Testis (tissue), 2 donors: ENCODE results near the gene EDIL3.

ENCODE experiments used
- POLR2A ChIP-seq: fragments of 450-650 bp; IDR thresholded peaks from one replicate; pipeline ENCODE4 v1.6.1; 2017; ENCODE audit warnings: antibody characterized with exemption, mild to moderate bottlenecking, moderate library complexity
- TF ChIP-seq, protein P1 (sequence below), 3 experiments: fragments of 450-650 bp in 2 of 3; fragments of 200-600 bp in 1 of 3; sonication (generic) in 1 of 3; IDR thresholded peaks; one replicate each; pipeline ENCODE4 v1.5.1; 2016 to 2019; ENCODE audit warnings: antibody characterized with exemption in 3 of 3, mild to moderate bottlenecking in 2 of 3, moderate library complexity in 1 of 3

DNA sequence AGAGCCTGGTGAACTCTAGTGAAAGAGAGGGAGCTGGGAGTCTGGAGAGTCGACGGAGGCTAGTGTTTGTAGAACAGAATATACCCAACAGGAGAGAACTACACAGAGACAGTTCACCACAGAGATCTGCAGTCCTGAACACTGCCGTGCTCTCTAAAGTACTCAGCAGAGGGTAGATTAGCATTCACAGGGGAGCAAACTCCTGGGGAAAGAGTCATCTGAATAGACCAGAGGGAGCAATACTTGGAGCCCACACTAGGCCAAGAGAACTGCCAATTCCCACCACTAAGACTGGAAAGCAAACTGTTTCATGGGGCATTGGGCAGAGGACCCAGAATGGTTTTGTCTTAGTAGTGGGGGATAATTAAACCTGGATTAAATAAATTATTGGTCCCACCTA is 235.6 kb downstream of the EDIL3 start:
- no peak for TF ChIP-seq POLR2A
- TF ChIP-seq, protein P1, sequence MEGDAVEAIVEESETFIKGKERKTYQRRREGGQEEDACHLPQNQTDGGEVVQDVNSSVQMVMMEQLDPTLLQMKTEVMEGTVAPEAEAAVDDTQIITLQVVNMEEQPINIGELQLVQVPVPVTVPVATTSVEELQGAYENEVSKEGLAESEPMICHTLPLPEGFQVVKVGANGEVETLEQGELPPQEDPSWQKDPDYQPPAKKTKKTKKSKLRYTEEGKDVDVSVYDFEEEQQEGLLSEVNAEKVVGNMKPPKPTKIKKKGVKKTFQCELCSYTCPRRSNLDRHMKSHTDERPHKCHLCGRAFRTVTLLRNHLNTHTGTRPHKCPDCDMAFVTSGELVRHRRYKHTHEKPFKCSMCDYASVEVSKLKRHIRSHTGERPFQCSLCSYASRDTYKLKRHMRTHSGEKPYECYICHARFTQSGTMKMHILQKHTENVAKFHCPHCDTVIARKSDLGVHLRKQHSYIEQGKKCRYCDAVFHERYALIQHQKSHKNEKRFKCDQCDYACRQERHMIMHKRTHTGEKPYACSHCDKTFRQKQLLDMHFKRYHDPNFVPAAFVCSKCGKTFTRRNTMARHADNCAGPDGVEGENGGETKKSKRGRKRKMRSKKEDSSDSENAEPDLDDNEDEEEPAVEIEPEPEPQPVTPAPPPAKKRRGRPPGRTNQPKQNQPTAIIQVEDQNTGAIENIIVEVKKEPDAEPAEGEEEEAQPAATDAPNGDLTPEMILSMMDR (IDR thresholded peaks at IDR 0.05) = no peak
